ENCODE data around the gene PIGX. TPM values are rescaled to one million over a fixed set of nuclear protein-coding genes. Genes with fewer than 3 reads are reported as not detected.
A peak's percentile ranks its signal among the peaks of the same experiment; 100 is the strongest.

The PIGX gene
- total RNA-seq: 15.7 and 17.8 TPM in 2 replicates

- Histone ChIP-seq H3K4me3 (ENCODE audit: low read depth, low read length) (peak within 1 kb of the TSS; percentile 80), H3K27me3 (ENCODE audit: control insufficient read depth, insufficient read depth, low read length) (no peaks in the 10 kb centered on the region), H3K36me3 (ENCODE audit: control insufficient read depth, insufficient read depth, low read length) (no peaks in the 10 kb centered on the region)
- peak; percentile 37 for DNase-seq (ENCODE audit: low read depth)
- TF ChIP-seq CTCF (IDR thresholded peaks at IDR 0.05; ENCODE audit: insufficient read depth, low read length, poor library complexity, severe bottlenecking): no peak
Measured at GRCh38 chr3:196711838-196712513, at the start of gene PIGX, which contains the start of gene CEP19. Gene PIGX, plus strand, starts transcription at chr3:196712377. Gene CEP19, minus strand, starts transcription at chr3:196712250. Its CDS starts 3,593 bp downstream, at chr3:196708657.

- no peak overlapping the region for H3K4me3 ChIP-seq (ENCODE audit: low read depth, low read length)
- no peak for TF ChIP-seq CTCF (IDR thresholded peaks at IDR 0.05; ENCODE audit: insufficient read depth, low read length, poor library complexity, severe bottlenecking)
- DNase-seq (ENCODE audit: low read depth): no peak
- H3K36me3 ChIP-seq (ENCODE audit: control insufficient read depth, insufficient read depth, low read length): no peaks in the 10 kb centered on the region
- H3K27me3 ChIP-seq (ENCODE audit: control insufficient read depth, insufficient read depth, low read length): no peaks in the 10 kb centered on the region
Measured at GRCh38 chr3:196662711-196663571, 49.2 kb upstream of the PIGX start.

GRCh38 chr3:196666001-196666867 lies 45.9 kb upstream of the PIGX start:
- Histone ChIP-seq H3K27me3 (ENCODE audit: control insufficient read depth, insufficient read depth, low read length) (peaks cover 4% of the 10 kb centered on the region), H3K4me3 (ENCODE audit: low read depth, low read length) (no peak overlapping the region), H3K36me3 (ENCODE audit: control insufficient read depth, insufficient read depth, low read length) (no peaks in the 10 kb centered on the region)
- TF ChIP-seq CTCF (IDR thresholded peaks at IDR 0.05; ENCODE audit: insufficient read depth, low read length, poor library complexity, severe bottlenecking): no peak
- peak; percentile 32 for DNase-seq (ENCODE audit: low read depth)

- no peaks in the 10 kb centered on the region for H3K36me3 ChIP-seq (ENCODE audit: control insufficient read depth, insufficient read depth, low read length)
Measured at GRCh38 chr3:196667056-196667825, 44.9 kb upstream of the PIGX start.

More at GRCh38 chr3:196667056-196667825, 44.9 kb upstream of the PIGX start:
- no peak for TF ChIP-seq CTCF (IDR thresholded peaks at IDR 0.05; ENCODE audit: insufficient read depth, low read length, poor library complexity, severe bottlenecking)
- Histone ChIP-seq H3K4me3 (ENCODE audit: low read depth, low read length) (no peak overlapping the region), H3K27me3 (ENCODE audit: control insufficient read depth, insufficient read depth, low read length) (peaks cover 4% of the 10 kb centered on the region)
- DNase-seq (ENCODE audit: low read depth): no peak

Measured in kidney epithelial cell (primary cell).